Gastrocnemius medialis (tissue), 4 donors: ENCODE results near the gene RGS19. TPM values are rescaled to one million over a fixed set of nuclear protein-coding genes. Genes with fewer than 3 reads are reported as not detected.

Experiments
- ATAC-seq, 2 donors: fragments of 150-250 bp; one replicate each; pipeline ENCODE4 v1.9.1; 2016
- DNase-seq, 2 donors: peaks; one replicate each; pipeline ENCODE4 v3.0.0-alpha.2; 2019
- H3K27ac ChIP-seq, 4 donors: fragments of 200-600 bp; sonication (generic); 1 replicate in 1 of 4; 2 replicates in 3 of 4; pipeline ENCODE4 v1.5.1; 2016 to 2018; ENCODE audit warnings: mild to moderate bottlenecking in 2 of 4, moderate library complexity in 1 of 4
- H3K27me3 ChIP-seq, 3 donors: fragments of 200-600 bp; sonication (generic) in 2 of 3; 1 replicate in 1 of 3; 2 replicates in 2 of 3; pipeline versions ENCODE4 v1.5.1 to v1.6.0; 2016 to 2019; ENCODE audit warnings: mild to moderate bottlenecking in 1 of 3, moderate library complexity in 1 of 3
- H3K36me3 ChIP-seq, 2 donors: fragments of 200-600 bp; sonication (generic) in 1 of 2; one replicate each; pipeline ENCODE4 v1.5.1; 2017 to 2018
- H3K4me1 ChIP-seq, 2 donors: fragments of 200-600 bp; sonication (generic) in 1 of 2; one replicate each; pipeline ENCODE4 v1.5.1; 2016 to 2017; ENCODE audit warnings: mild to moderate bottlenecking in 2 of 2
- H3K4me3 ChIP-seq, 4 donors: fragments of 200-600 bp; sonication (generic) in 3 of 4; 1 replicate in 1 of 4; 2 replicates in 3 of 4; pipeline ENCODE4 v1.5.1; 2016 to 2019; ENCODE audit warnings: mild to moderate bottlenecking in 2 of 4
- H3K9me3 ChIP-seq, 3 donors: fragments of 200-600 bp; sonication (generic) in 2 of 3; 1 replicate in 1 of 3; 2 replicates in 2 of 3; pipeline ENCODE4 v1.5.1; 2016 to 2019
- POLR2A ChIP-seq, 2 donors: fragments of 450-650 bp; IDR thresholded peaks; one replicate each; pipeline ENCODE4 v1.6.1; 2017; ENCODE audit warnings: antibody characterized with exemption in 2 of 2, mild to moderate bottlenecking in 2 of 2, moderate library complexity in 2 of 2
- in situ Hi-C, 4 donors: fragments of 200-750 bp; cut with MboI; loops; one replicate each; pipeline versions ENCODE4 v1.15.0 to v1.8.0; 2017; ENCODE audit warnings: low sequenced_read_pairs in 4 of 4
- intact Hi-C: fragments of 100-400 bp; cut with DNase I; formaldehyde crosslinking; loops from one replicate; pipeline ENCODE4 v1.15.1; 2023; ENCODE audit warnings: low total_unique reads
- total RNA-seq, 4 donors: library from RNA; depleted of rRNA; stranded (reverse); fragments of >200 nt; gene quantifications; one replicate each; pipeline versions ENCODE4 v1.1.0 to v1.2.3, GENCODE V29; 2016
- TF ChIP-seq, protein P1 (sequence below), 5 experiments: fragments of 450-650 bp in 3 of 5; fragments of 200-600 bp in 2 of 5; sonication (generic) in 2 of 5; IDR thresholded peaks in 4 of 5; conservative IDR thresholded peaks in 1 of 5; 1 replicate in 4 of 5; 2 replicates in 1 of 5; pipeline ENCODE4 v1.5.1; 2016 to 2019; ENCODE audit warnings: antibody characterized with exemption in 5 of 5, mild to moderate bottlenecking in 3 of 5, moderate library complexity in 3 of 5

RGS19 gene
- total RNA-seq, 4 donors from 2014 or later: 0.92 to 7.7 (median 3.5) TPM

DNA sequence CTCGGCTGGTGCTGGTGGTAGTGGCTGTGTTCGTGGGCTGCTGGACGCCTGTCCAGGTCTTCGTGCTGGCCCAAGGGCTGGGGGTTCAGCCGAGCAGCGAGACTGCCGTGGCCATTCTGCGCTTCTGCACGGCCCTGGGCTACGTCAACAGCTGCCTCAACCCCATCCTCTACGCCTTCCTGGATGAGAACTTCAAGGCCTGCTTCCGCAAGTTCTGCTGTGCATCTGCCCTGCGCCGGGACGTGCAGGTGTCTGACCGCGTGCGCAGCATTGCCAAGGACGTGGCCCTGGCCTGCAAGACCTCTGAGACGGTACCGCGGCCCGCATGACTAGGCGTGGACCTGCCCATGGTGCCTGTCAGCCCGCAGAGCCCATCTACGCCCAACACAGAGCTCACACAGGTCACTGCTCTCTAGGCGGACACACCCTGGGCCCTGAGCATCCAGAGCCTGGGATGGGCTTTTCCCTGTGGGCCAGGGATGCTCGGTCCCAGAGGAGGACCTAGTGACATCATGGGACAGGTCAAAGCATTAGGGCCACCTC lies 19.2 kb upstream of the RGS19 start:
- no peak overlapping the region for H3K4me3 ChIP-seq
- TF ChIP-seq POLR2A (IDR thresholded peaks at IDR 0.05): no peak
- TF ChIP-seq, protein P1, sequence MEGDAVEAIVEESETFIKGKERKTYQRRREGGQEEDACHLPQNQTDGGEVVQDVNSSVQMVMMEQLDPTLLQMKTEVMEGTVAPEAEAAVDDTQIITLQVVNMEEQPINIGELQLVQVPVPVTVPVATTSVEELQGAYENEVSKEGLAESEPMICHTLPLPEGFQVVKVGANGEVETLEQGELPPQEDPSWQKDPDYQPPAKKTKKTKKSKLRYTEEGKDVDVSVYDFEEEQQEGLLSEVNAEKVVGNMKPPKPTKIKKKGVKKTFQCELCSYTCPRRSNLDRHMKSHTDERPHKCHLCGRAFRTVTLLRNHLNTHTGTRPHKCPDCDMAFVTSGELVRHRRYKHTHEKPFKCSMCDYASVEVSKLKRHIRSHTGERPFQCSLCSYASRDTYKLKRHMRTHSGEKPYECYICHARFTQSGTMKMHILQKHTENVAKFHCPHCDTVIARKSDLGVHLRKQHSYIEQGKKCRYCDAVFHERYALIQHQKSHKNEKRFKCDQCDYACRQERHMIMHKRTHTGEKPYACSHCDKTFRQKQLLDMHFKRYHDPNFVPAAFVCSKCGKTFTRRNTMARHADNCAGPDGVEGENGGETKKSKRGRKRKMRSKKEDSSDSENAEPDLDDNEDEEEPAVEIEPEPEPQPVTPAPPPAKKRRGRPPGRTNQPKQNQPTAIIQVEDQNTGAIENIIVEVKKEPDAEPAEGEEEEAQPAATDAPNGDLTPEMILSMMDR (IDR thresholded peaks at IDR 0.05 in 4 of 5, conservative IDR thresholded peaks at IDR 0.05 in 1 of 5): no peak
- H3K36me3 ChIP-seq: no peaks in the 10 kb centered on the region
- in situ Hi-C loops: no loop called here
- H3K9me3 ChIP-seq: no peaks in the 10 kb centered on the region
- no peak for ATAC-seq
- H3K4me1 ChIP-seq: peaks cover 0 to 10% of the 10 kb centered on the region in 2 donors
- H3K27me3 ChIP-seq: peaks cover 30 to 42% (median 35%) of the 10 kb centered on the region in 3 donors
- H3K27ac ChIP-seq: no peak overlapping the region
- DNase-seq: no peak
- intact Hi-C loops: loop anchor here (10.0 kb wide), 1 partner anchor 1114 kb away; no protein-coding TSS in a partner anchor

DNA sequence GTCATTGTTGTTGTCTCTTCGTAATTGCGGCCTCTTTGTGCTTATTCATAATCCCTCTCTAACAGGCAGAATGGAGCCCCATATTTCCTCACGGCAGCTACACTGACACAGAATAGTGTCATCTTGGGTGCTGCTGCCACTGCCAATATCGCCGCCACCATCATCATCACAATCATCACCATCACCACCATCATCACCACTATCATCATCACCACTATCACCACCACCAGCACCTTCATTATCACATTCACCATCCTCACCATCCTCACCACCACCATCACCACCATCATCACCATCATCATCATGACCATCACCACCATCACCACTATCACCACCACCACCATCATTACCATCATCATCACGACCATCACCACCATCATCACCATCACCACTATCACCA lies 17.2 kb upstream of the RGS19 start:
- Histone ChIP-seq H3K4me1 (no peaks in the 10 kb centered on the region), H3K36me3 (no peaks in the 10 kb centered on the region), H3K4me3 (no peak overlapping the region), H3K27me3 (peaks cover 10 to 24% (median 19%) of the 10 kb centered on the region in 3 donors), H3K27ac (no peak overlapping the region), H3K9me3 (no peaks in the 10 kb centered on the region)
- intact Hi-C loops (loop anchor here (10.0 kb wide), 1 partner anchor 1112 kb away; no protein-coding TSS in a partner anchor), in situ Hi-C loops (no loop called here)
- ATAC-seq (no peak), DNase-seq (no peak)
- no peak for TF ChIP-seq POLR2A (IDR thresholded peaks at IDR 0.05)
- TF ChIP-seq, protein P1 (IDR thresholded peaks at IDR 0.05 in 4 of 5, conservative IDR thresholded peaks at IDR 0.05 in 1 of 5): no peak

DNA sequence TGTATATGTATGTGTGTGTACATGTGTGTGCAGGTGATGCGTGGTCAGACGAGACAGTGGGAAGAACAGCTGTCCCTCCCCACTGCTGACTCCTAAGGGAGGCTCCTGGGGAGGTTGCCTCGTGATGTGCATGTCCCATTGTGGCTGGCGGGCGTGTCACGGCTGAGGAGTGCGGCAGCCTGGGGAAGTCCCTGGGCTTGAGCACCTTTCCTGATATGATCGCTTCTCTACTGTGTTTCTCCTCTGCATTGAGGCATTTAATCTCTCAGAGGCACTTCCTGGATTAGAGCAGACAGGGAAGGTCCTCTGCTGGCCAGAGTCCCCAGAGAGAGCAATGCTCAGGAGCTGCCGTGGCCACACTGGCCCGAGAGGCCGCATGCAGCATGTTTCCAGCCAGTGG lies 16.6 kb upstream of the RGS19 start:
- DNase-seq: no peak
- H3K4me3 ChIP-seq: no peak overlapping the region
- TF ChIP-seq, protein P1 (IDR thresholded peaks at IDR 0.05 in 4 of 5, conservative IDR thresholded peaks at IDR 0.05 in 1 of 5): no peak
- no peak for TF ChIP-seq POLR2A (IDR thresholded peaks at IDR 0.05)
- H3K4me1 ChIP-seq: no peaks in the 10 kb centered on the region
- in situ Hi-C loops (no loop called here), intact Hi-C loops (loop anchor here (10.0 kb wide), 1 partner anchor 1111 kb away; no protein-coding TSS in a partner anchor)
- peaks cover 4 to 18% (median 13%) of the 10 kb centered on the region in 3 donors for H3K27me3 ChIP-seq
- no peak for ATAC-seq
- no peaks in the 10 kb centered on the region for H3K9me3 ChIP-seq
- no peak overlapping the region for H3K27ac ChIP-seq
- no peaks in the 10 kb centered on the region for H3K36me3 ChIP-seq

DNA sequence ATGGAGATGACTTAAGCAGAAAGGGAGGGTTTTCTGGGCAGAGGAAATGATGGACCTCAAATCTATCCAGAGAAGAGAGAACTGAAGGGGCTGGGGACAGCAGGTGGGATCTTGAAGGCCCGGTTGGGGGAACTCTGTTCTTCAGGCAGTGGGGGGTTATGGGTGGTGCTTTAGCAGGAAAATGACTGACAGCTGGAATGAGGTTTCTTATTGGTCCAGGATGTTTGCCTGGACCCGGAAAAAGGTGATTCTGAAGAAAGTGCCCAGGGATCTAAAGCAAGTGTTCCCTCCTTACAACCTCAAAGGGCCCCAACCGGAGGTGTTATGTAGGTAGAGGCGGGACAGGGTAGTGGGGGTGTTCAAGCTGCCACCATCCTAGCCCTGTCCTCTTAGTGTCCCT lies 16.1 kb upstream of the RGS19 start:
- Histone ChIP-seq H3K27me3 (peaks cover 0 to 14% (median 8%) of the 10 kb centered on the region in 3 donors), H3K27ac (no peak overlapping the region), H3K4me1 (no peaks in the 10 kb centered on the region), H3K36me3 (no peaks in the 10 kb centered on the region), H3K9me3 (no peaks in the 10 kb centered on the region), H3K4me3 (no peak overlapping the region)
- ATAC-seq (no peak), DNase-seq (no peak)
- TF ChIP-seq POLR2A (IDR thresholded peaks at IDR 0.05): no peak
- TF ChIP-seq, protein P1 (IDR thresholded peaks at IDR 0.05 in 4 of 5, conservative IDR thresholded peaks at IDR 0.05 in 1 of 5): no peak
- intact Hi-C loops (loop anchor here (10.0 kb wide), 1 partner anchor 1111 kb away; no protein-coding TSS in a partner anchor), in situ Hi-C loops (no loop called here)
